SK-N-SH treated with all-trans-retinoic acid at 6 μM for 48 hours (cell line): ENCODE measurements around the gene CCDC40.

ENCODE experiments used
- ATAC-seq: fragments of 200-7000 bp; cut with Tn5 transposase; 3 replicates; pipeline ENCODE4 v1.9.1; 2020; ENCODE audit warnings: mild to moderate bottlenecking, moderate library complexity
- ARNTL ChIP-seq: fragments of 450-650 bp; formaldehyde crosslinking; IDR thresholded peaks from 2 replicates; pipeline ENCODE4 v1.5.0; 2020; ENCODE audit warnings: low read depth, mild to moderate bottlenecking, moderate library complexity, borderline replicate concordance
- BACH2 ChIP-seq: fragments of 250-450 bp; sonication (Bioruptor Pico); IDR thresholded peaks from 2 replicates; pipeline ENCODE4 v1.9.0; 2021; ENCODE audit warnings: mild to moderate bottlenecking, borderline replicate concordance
- CSDC2 ChIP-seq: fragments of 250-450 bp; sonication (Bioruptor Pico); IDR thresholded peaks from 2 replicates; pipeline ENCODE4 v1.5.0; 2020; ENCODE audit warnings: mild to moderate bottlenecking, moderate library complexity
- GLIS3 ChIP-seq: fragments of 250-450 bp; sonication (Bioruptor Pico); IDR thresholded peaks from 2 replicates; pipeline ENCODE4 v1.5.0; 2020; ENCODE audit warnings: mild to moderate bottlenecking, moderate library complexity
- ISL1 ChIP-seq: fragments of 250-450 bp; sonication (Bioruptor Pico); IDR thresholded peaks from 2 replicates; pipeline ENCODE4 v2.1.2; 2022; ENCODE audit warnings: mild to moderate bottlenecking, moderate library complexity
- OSR1 ChIP-seq: fragments of 250-450 bp; sonication (Bioruptor Pico); IDR thresholded peaks from 2 replicates; pipeline ENCODE4 v1.8.0; 2022; ENCODE audit warnings: moderate library complexity, mild to moderate bottlenecking, inconsistent platforms
- PPARA ChIP-seq: fragments of 250-450 bp; sonication (Bioruptor Pico); IDR thresholded peaks from 2 replicates; pipeline ENCODE4 v1.5.0; 2020; ENCODE audit warnings: mild to moderate bottlenecking, borderline replicate concordance
- RARB ChIP-seq: fragments of 250-450 bp; sonication (Bioruptor Pico); IDR thresholded peaks from 2 replicates; pipeline ENCODE4 v1.8.0; 2021; ENCODE audit warnings: mild to moderate bottlenecking, moderate library complexity
- SNAI2 ChIP-seq: fragments of 250-450 bp; sonication (Bioruptor Pico); IDR thresholded peaks from 2 replicates; pipeline ENCODE4 v1.5.0; 2020; ENCODE audit warnings: mild to moderate bottlenecking, moderate library complexity
- TOX ChIP-seq: fragments of 250-450 bp; sonication (Bioruptor Pico); IDR thresholded peaks from 2 replicates; pipeline ENCODE4 v1.8.0; 2021; ENCODE audit warnings: mild to moderate bottlenecking, moderate library complexity, borderline replicate concordance
- ZC3H10 ChIP-seq: fragments of 250-450 bp; sonication (Bioruptor Pico); IDR thresholded peaks from 2 replicates; pipeline ENCODE4 v1.5.1; 2021; ENCODE audit warnings: mild to moderate bottlenecking, moderate library complexity
- ZFP3 ChIP-seq: fragments of 250-450 bp; sonication (Bioruptor Pico); IDR thresholded peaks from 2 replicates; pipeline ENCODE4 v1.5.0; 2020; ENCODE audit warnings: mild to moderate bottlenecking, moderate library complexity
- ZFP30 ChIP-seq: fragments of 450-650 bp; formaldehyde crosslinking; IDR thresholded peaks from 2 replicates; pipeline ENCODE4 v1.5.0; 2022; ENCODE audit warnings: mild to moderate bottlenecking, moderate library complexity
- ZNF565 ChIP-seq: fragments of 450-650 bp; formaldehyde crosslinking; conservative IDR thresholded peaks from 2 replicates; pipeline ENCODE4 v1.5.0; 2020; ENCODE audit warnings: low read depth, mild to moderate bottlenecking, moderate library complexity
- ZNF70 ChIP-seq: fragments of 450-650 bp; formaldehyde crosslinking; IDR thresholded peaks from 2 replicates; pipeline ENCODE4 v1.5.0; 2020; ENCODE audit warnings: mild to moderate bottlenecking, moderate library complexity
- ZNF8 ChIP-seq: fragments of 450-650 bp; formaldehyde crosslinking; IDR thresholded peaks from 2 replicates; pipeline ENCODE4 v1.5.0; 2020; ENCODE audit warnings: mild to moderate bottlenecking, moderate library complexity
- TF ChIP-seq, protein P1 (sequence below): fragments of 250-450 bp; sonication (Bioruptor Pico); IDR thresholded peaks from 2 replicates; pipeline ENCODE4 v1.5.0; 2020; ENCODE audit warnings: mild to moderate bottlenecking, moderate library complexity
- TF ChIP-seq, protein P2 (sequence below): fragments of 250-450 bp; sonication (Bioruptor Pico); IDR thresholded peaks from 2 replicates; pipeline ENCODE4 v1.8.0; 2020; ENCODE audit warnings: mild to moderate bottlenecking, moderate library complexity, borderline replicate concordance
- TF ChIP-seq, protein P3 (sequence below): fragments of 250-450 bp; sonication (Bioruptor Pico); IDR thresholded peaks from 2 replicates; pipeline ENCODE4 v1.5.1; 2021; ENCODE audit warnings: mild to moderate bottlenecking, moderate library complexity
- TF ChIP-seq, protein P4 (sequence below): fragments of 250-450 bp; sonication (Bioruptor Pico); IDR thresholded peaks from 2 replicates; pipeline ENCODE4 v1.8.0; 2021; ENCODE audit warnings: low read depth, mild to moderate bottlenecking, moderate library complexity, borderline replicate concordance
- TF ChIP-seq, protein P5 (sequence below): fragments of 250-450 bp; sonication (Bioruptor Pico); IDR thresholded peaks from 2 replicates; pipeline ENCODE4 v1.5.1; 2020; ENCODE audit warnings: low read depth, mild to moderate bottlenecking, moderate library complexity

Gene CCDC40

DNA sequence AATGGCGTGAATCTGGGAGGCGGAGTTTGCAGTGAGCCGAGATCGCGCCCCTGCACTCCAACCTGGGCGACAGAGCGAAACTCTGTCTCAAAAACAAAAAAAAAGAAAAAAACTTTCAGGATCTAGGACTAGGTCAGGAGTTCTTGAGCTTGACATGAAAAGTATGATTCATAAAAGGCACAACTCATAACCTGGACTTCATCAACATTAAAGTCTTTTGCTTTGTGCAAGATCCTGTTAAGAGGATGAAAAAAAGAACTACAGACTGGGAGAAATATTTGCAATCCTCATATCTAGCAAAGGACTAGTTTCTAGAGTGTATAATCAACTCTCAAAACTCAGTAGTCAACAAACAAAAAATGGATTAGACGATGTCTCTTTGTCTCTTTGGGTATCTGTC is 40.7 kb upstream of the CCDC40 start (continued):
- TF ChIP-seq, protein P1, sequence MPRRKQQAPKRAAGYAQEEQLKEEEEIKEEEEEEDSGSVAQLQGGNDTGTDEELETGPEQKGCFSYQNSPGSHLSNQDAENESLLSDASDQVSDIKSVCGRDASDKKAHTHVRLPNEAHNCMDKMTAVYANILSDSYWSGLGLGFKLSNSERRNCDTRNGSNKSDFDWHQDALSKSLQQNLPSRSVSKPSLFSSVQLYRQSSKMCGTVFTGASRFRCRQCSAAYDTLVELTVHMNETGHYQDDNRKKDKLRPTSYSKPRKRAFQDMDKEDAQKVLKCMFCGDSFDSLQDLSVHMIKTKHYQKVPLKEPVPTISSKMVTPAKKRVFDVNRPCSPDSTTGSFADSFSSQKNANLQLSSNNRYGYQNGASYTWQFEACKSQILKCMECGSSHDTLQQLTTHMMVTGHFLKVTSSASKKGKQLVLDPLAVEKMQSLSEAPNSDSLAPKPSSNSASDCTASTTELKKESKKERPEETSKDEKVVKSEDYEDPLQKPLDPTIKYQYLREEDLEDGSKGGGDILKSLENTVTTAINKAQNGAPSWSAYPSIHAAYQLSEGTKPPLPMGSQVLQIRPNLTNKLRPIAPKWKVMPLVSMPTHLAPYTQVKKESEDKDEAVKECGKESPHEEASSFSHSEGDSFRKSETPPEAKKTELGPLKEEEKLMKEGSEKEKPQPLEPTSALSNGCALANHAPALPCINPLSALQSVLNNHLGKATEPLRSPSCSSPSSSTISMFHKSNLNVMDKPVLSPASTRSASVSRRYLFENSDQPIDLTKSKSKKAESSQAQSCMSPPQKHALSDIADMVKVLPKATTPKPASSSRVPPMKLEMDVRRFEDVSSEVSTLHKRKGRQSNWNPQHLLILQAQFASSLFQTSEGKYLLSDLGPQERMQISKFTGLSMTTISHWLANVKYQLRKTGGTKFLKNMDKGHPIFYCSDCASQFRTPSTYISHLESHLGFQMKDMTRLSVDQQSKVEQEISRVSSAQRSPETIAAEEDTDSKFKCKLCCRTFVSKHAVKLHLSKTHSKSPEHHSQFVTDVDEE (CRISPR knock-in tag) = no peak
- no peak for TF ChIP-seq ZC3H10 (CRISPR knock-in tag)
- TF ChIP-seq SNAI2 = no peak
- TF ChIP-seq BACH2 (CRISPR knock-in tag) = no peak
- no peak for TF ChIP-seq TOX (CRISPR knock-in tag)

DNA sequence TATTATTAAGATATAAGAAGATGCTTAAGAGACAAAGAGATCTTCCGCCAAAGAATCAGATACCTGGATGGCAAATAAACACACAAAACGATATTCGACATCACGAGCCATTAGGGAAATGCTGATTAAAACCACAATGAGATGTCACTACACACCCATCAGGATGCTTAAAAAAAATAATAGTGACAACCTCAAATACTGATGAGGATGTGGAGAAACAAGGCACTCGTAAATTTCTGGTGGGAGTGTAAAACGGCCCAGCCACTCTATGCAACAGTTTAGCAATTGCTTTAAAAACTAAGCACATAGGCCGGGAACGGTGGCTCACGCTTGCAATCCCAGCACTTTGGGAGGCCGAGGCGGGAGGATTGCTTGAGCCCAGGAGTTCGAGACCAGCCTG is 40.2 kb upstream of the CCDC40 start:
- ATAC-seq = no peak
- TF ChIP-seq, protein P2, sequence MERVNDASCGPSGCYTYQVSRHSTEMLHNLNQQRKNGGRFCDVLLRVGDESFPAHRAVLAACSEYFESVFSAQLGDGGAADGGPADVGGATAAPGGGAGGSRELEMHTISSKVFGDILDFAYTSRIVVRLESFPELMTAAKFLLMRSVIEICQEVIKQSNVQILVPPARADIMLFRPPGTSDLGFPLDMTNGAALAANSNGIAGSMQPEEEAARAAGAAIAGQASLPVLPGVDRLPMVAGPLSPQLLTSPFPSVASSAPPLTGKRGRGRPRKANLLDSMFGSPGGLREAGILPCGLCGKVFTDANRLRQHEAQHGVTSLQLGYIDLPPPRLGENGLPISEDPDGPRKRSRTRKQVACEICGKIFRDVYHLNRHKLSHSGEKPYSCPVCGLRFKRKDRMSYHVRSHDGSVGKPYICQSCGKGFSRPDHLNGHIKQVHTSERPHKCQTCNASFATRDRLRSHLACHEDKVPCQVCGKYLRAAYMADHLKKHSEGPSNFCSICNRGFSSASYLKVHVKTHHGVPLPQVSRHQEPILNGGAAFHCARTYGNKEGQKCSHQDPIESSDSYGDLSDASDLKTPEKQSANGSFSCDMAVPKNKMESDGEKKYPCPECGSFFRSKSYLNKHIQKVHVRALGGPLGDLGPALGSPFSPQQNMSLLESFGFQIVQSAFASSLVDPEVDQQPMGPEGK (CRISPR knock-in tag) = no peak
- TF ChIP-seq ZNF565 (CRISPR knock-in tag) = no peak

DNA sequence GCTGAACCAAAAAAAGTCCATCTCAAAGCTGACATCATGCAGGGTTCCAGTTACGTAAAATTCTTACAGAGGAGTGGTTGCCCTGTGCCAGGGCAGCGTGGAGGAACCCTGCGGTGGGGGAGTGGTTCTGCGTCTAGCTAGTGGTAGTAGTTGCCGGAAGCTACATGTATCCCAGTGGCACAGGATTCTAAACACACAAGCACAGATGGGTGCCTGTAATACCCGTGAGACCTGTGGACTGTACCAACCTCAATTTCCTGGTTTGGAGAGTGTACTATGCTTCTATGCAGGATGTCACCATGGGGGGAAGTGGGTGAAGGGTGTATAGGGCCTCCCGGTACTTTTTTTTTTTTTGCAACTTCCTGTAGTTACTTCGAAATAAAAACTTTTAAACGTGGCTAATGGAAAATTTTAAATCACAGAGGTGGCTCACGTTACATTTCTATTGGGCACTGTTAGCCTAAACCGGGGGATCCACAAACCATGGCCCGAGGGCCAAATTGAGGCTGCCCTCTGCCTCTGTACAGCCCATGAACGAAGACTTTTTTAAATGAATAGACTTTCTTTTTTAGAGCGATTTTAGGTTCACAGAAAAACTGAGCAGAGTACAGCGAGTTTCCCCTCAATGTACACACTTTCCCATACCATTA is 39.3 kb upstream of the CCDC40 start:
- no peak for ATAC-seq
- no peak for TF ChIP-seq ARNTL (CRISPR knock-in tag)
- TF ChIP-seq, protein P3, sequence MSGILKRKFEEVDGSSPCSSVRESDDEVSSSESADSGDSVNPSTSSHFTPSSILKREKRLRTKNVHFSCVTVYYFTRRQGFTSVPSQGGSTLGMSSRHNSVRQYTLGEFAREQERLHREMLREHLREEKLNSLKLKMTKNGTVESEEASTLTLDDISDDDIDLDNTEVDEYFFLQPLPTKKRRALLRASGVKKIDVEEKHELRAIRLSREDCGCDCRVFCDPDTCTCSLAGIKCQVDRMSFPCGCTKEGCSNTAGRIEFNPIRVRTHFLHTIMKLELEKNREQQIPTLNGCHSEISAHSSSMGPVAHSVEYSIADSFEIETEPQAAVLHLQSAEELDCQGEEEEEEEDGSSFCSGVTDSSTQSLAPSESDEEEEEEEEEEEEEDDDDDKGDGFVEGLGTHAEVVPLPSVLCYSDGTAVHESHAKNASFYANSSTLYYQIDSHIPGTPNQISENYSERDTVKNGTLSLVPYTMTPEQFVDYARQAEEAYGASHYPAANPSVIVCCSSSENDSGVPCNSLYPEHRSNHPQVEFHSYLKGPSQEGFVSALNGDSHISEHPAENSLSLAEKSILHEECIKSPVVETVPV (CRISPR knock-in tag) = no peak
- no peak for TF ChIP-seq ZFP3 (CRISPR knock-in tag)
- no peak for TF ChIP-seq ZNF70
- TF ChIP-seq, protein P1 (CRISPR knock-in tag) = no peak
- TF ChIP-seq, protein P4, sequence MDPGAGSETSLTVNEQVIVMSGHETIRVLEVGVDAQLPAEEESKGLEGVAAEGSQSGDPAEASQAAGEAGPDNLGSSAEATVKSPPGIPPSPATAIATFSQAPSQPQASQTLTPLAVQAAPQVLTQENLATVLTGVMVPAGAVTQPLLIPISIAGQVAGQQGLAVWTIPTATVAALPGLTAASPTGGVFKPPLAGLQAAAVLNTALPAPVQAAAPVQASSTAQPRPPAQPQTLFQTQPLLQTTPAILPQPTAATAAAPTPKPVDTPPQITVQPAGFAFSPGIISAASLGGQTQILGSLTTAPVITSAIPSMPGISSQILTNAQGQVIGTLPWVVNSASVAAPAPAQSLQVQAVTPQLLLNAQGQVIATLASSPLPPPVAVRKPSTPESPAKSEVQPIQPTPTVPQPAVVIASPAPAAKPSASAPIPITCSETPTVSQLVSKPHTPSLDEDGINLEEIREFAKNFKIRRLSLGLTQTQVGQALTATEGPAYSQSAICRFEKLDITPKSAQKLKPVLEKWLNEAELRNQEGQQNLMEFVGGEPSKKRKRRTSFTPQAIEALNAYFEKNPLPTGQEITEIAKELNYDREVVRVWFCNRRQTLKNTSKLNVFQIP = no peak
- TF ChIP-seq GLIS3 (CRISPR knock-in tag) = no peak
- TF ChIP-seq, protein P2 (CRISPR knock-in tag) = no peak
- TF ChIP-seq RARB (CRISPR knock-in tag) = no peak
- no peak for TF ChIP-seq ISL1 (CRISPR knock-in tag)
- no peak for TF ChIP-seq ZNF8
- no peak for TF ChIP-seq ZC3H10 (CRISPR knock-in tag)
- TF ChIP-seq SNAI2 = no peak
- TF ChIP-seq OSR1 (CRISPR knock-in tag) = no peak
- TF ChIP-seq ZFP30 (CRISPR knock-in tag) = no peak
- no peak for TF ChIP-seq BACH2 (CRISPR knock-in tag)
- TF ChIP-seq CSDC2 (CRISPR knock-in tag) = no peak
- TF ChIP-seq, protein P5, sequence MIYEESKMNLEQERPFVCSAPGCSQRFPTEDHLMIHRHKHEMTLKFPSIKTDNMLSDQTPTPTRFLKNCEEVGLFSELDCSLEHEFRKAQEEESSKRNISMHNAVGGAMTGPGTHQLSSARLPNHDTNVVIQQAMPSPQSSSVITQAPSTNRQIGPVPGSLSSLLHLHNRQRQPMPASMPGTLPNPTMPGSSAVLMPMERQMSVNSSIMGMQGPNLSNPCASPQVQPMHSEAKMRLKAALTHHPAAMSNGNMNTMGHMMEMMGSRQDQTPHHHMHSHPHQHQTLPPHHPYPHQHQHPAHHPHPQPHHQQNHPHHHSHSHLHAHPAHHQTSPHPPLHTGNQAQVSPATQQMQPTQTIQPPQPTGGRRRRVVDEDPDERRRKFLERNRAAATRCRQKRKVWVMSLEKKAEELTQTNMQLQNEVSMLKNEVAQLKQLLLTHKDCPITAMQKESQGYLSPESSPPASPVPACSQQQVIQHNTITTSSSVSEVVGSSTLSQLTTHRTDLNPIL (CRISPR knock-in tag) = no peak
- TF ChIP-seq TOX (CRISPR knock-in tag) = no peak
- TF ChIP-seq PPARA (CRISPR knock-in tag) = no peak
